Liver (tissue), 9 donors: ENCODE data around the gene NOL4L. TPM values are rescaled to one million over a fixed set of nuclear protein-coding genes. Genes with fewer than 3 reads are reported as not detected.

ENCODE experiments used
- DNase-seq: peaks from one replicate; pipeline ENCODE4 v3.0.0-alpha.2; 2017; ENCODE audit warnings: low spot score
- H3K27ac ChIP-seq, 2 donors: one replicate each; pipeline ENCODE4 v1.7.0; 2013; ENCODE audit warnings: inconsistent platforms in 2 of 2, low read length in 2 of 2, control low read depth in 1 of 2, low read depth in 1 of 2, mild to moderate bottlenecking in 1 of 2
- H3K27me3 ChIP-seq, 4 donors: one replicate each; pipeline versions ENCODE4 v1.6.1 to v1.7.0; 2013; ENCODE audit warnings: low read length in 3 of 4, inconsistent platforms in 1 of 4, mild to moderate bottlenecking in 1 of 4, moderate library complexity in 1 of 4; ENCODE audit not compliant: control insufficient read depth in 4 of 4, insufficient read depth in 4 of 4
- H3K36me3 ChIP-seq, 4 donors: one replicate each; pipeline versions ENCODE4 v1.6.1 to v1.7.0; 2013; ENCODE audit warnings: low read length in 3 of 4, mild to moderate bottlenecking in 3 of 4, low read depth in 1 of 4, moderate library complexity in 1 of 4; ENCODE audit not compliant: control insufficient read depth in 4 of 4, insufficient read depth in 3 of 4
- H3K4me1 ChIP-seq, 4 donors: one replicate each; pipeline versions ENCODE4 v1.6.1 to v1.7.0; 2013; ENCODE audit warnings: low read length in 3 of 4, mild to moderate bottlenecking in 3 of 4, moderate library complexity in 1 of 4; ENCODE audit not compliant: control insufficient read depth in 4 of 4, insufficient read depth in 4 of 4
- H3K4me3 ChIP-seq, 3 donors: one replicate each; pipeline versions ENCODE4 v1.6.1 to v1.7.0; 2013; ENCODE audit warnings: low read length in 3 of 3, control low read depth in 1 of 3, low read depth in 1 of 3, mild to moderate bottlenecking in 1 of 3
- H3K9ac ChIP-seq, 2 donors: one replicate each; pipeline ENCODE4 v1.7.0; 2013; ENCODE audit warnings: low read length in 2 of 2, mild to moderate bottlenecking in 2 of 2, moderate library complexity in 2 of 2, control low read depth in 1 of 2, low read depth in 1 of 2
- H3K9me3 ChIP-seq, 4 donors: one replicate each; pipeline versions ENCODE4 v1.6.1 to v1.7.0; 2013; ENCODE audit warnings: low read length in 3 of 4; ENCODE audit not compliant: control insufficient read depth in 4 of 4
- ATF3 ChIP-seq: IDR thresholded peaks from 2 replicates; pipeline ENCODE4 v1.6.1; 2016; ENCODE audit warnings: antibody characterized with exemption
- CTCF ChIP-seq: fragments of 150-350 bp; IDR thresholded peaks from 2 replicates; pipeline ENCODE4 v1.5.1; 2017; ENCODE audit warnings: improper control_type of control experiment, low read depth, low read length; ENCODE audit not compliant: missing input control
- FOXA1 ChIP-seq: IDR thresholded peaks from 2 replicates; pipeline ENCODE4 v1.6.1; 2016; ENCODE audit warnings: antibody characterized with exemption
- FOXA2 ChIP-seq: IDR thresholded peaks from 2 replicates; pipeline ENCODE4 v1.6.1; 2016; ENCODE audit warnings: antibody characterized with exemption
- GABPA ChIP-seq, 2 donors: IDR thresholded peaks in 1 of 2; conservative IDR thresholded peaks in 1 of 2; 2 replicates each; pipeline ENCODE4 v1.6.1; 2016; ENCODE audit warnings: antibody characterized with exemption in 2 of 2, mild to moderate bottlenecking in 1 of 2, moderate library complexity in 1 of 2
- HNF4A ChIP-seq, 2 donors: conservative IDR thresholded peaks; 2 replicates each; pipeline ENCODE4 v1.6.1; 2016; ENCODE audit warnings: antibody characterized with exemption in 2 of 2, mild to moderate bottlenecking in 2 of 2
- HNF4G ChIP-seq: IDR thresholded peaks from 2 replicates; pipeline ENCODE4 v1.6.1; 2016; ENCODE audit warnings: antibody characterized with exemption
- JUND ChIP-seq, 2 donors: IDR thresholded peaks; 2 replicates each; pipeline ENCODE4 v1.6.1; 2016; ENCODE audit warnings: antibody characterized with exemption in 2 of 2
- MAX ChIP-seq: IDR thresholded peaks from 2 replicates; pipeline ENCODE4 v1.6.1; 2016; ENCODE audit warnings: antibody characterized with exemption
- RAD21 ChIP-seq, 2 donors: IDR thresholded peaks; 2 replicates each; pipeline ENCODE4 v1.6.1; 2016; ENCODE audit warnings: antibody characterized with exemption in 2 of 2, mild to moderate bottlenecking in 2 of 2
- REST ChIP-seq: IDR thresholded peaks from 2 replicates; pipeline ENCODE4 v1.6.1; 2016; ENCODE audit warnings: antibody characterized with exemption, mild to moderate bottlenecking
- RXRA ChIP-seq, 2 donors: IDR thresholded peaks; 2 replicates each; pipeline ENCODE4 v1.6.1; 2017 to 2018; ENCODE audit warnings: antibody characterized with exemption in 2 of 2, mild to moderate bottlenecking in 1 of 2
- SP1 ChIP-seq: IDR thresholded peaks from 2 replicates; pipeline ENCODE4 v1.6.1; 2018; ENCODE audit warnings: antibody characterized with exemption, mild to moderate bottlenecking
- YY1 ChIP-seq: IDR thresholded peaks from 2 replicates; pipeline ENCODE4 v1.6.1; 2016; ENCODE audit warnings: antibody characterized with exemption, mild to moderate bottlenecking
- WGBS: extraction: QIAGEN DNeasy Blood & Tissue Kit; methylation state at CpG from one replicate; pipeline ENCODE4 v1.1.7; 2013; 5-methylcytosine and 5-hydroxymethylcytosine counted together
- polyA plus RNA-seq, 2 donors: library from polyadenylated mRNA; stranded (reverse) in 1 of 2; unstranded in 1 of 2; fragments of 200-250 nt in 1 of 2; fragments of >200 nt in 1 of 2; fragmentation: Nextera tagmentation in 1 of 2; extraction: Ambion mirVana in 1 of 2; gene quantifications; one replicate each; pipeline versions ENCODE4 v1.2.1 to v1.2.3, GENCODE V29; 2013 to 2015
- total RNA-seq, 2 donors: library from RNA; depleted of rRNA; stranded (reverse); fragments of >200 nt; gene quantifications; one replicate each; pipeline ENCODE4 v1.2.3, GENCODE V29; 2014
- donor health status: healthy.
- donor health status: healthy.
- donor health status: healthy.
- donor health status: healthy.
- donor health status: healthy.

The NOL4L gene
- total and polyA plus RNA-seq, 4 donors, result 2.2 to 6.8 (median 4.3) TPM

GRCh38 chr20:32527447-32528055 lies 57.6 kb downstream of the NOL4L start:
- Histone ChIP-seq H3K9me3 (no peaks in the 10 kb centered on the region), H3K27me3 (no peaks in the 10 kb centered on the region), H3K36me3 (no peaks in the 10 kb centered on the region), H3K27ac (no peak overlapping the region), H3K4me1 (peaks cover 6 to 27% (median 18%) of the 10 kb centered on the region in 4 donors), H3K9ac (no peak overlapping the region), H3K4me3 (no peak overlapping the region)
- TF ChIP-seq REST (no peak), ATF3 (no peak), MAX (no peak), JUND (IDR thresholded peaks at IDR 0.05) (no peak), GABPA (IDR thresholded peaks at IDR 0.05 in 1 of 2, conservative IDR thresholded peaks at IDR 0.05 in 1 of 2) (no peak), SP1 (no peak), HNF4A (conservative IDR thresholded peaks at IDR 0.05) (no peak), CTCF (no peak), RAD21 (IDR thresholded peaks at IDR 0.05) (no peak), HNF4G (no peak), FOXA2 (no peak), YY1 (no peak), RXRA (IDR thresholded peaks at IDR 0.05) (no peak), FOXA1 (no peak)
- DNase-seq, result no peak
- 82% methylated on average over 24 of the region's 24 CpGs for WGBS

GRCh38 chr20:32527052-32527446 lies 58.1 kb downstream of the NOL4L start:
- Histone ChIP-seq H3K36me3 (no peaks in the 10 kb centered on the region), H3K27me3 (no peaks in the 10 kb centered on the region), H3K9me3 (no peaks in the 10 kb centered on the region), H3K9ac (no peak overlapping the region), H3K4me1 (peaks cover 6 to 29% (median 18%) of the 10 kb centered on the region in 4 donors), H3K27ac (no peak overlapping the region), H3K4me3 (no peak overlapping the region)
- TF ChIP-seq ATF3, result no peak
- no peak for TF ChIP-seq RAD21 (IDR thresholded peaks at IDR 0.05)
- no peak for TF ChIP-seq CTCF
- no peak for DNase-seq
- WGBS, result 92% methylated on average over 5 of the region's 5 CpGs
